Measurements from ENCODE around the gene C19orf12. TPM values are rescaled to one million over a fixed set of nuclear protein-coding genes. Genes with fewer than 3 reads are reported as not detected.

The C19orf12 gene
- total RNA-seq, 4 donors from 2014 or later, result 27.0 to 52.9 (median 38.9) TPM

- WGBS, result 88% methylated on average over 9 of the region's 10 CpGs
- no peak for DNase-seq (ENCODE audit: extremely low spot score)
- Histone ChIP-seq H3K9me3 (no peaks in the 10 kb centered on the region), H3K4me1 (no peaks in the 10 kb centered on the region), H3K4me3 (no peak overlapping the region), H3K36me3 (no peaks in the 10 kb centered on the region), H3K27ac (replicated peaks in 1 of 4) (no peak overlapping the region), H3K27me3 (peaks cover 0 to 28% (median 0%) of the 10 kb centered on the region in 4 donors)
- TF ChIP-seq, protein P1, sequence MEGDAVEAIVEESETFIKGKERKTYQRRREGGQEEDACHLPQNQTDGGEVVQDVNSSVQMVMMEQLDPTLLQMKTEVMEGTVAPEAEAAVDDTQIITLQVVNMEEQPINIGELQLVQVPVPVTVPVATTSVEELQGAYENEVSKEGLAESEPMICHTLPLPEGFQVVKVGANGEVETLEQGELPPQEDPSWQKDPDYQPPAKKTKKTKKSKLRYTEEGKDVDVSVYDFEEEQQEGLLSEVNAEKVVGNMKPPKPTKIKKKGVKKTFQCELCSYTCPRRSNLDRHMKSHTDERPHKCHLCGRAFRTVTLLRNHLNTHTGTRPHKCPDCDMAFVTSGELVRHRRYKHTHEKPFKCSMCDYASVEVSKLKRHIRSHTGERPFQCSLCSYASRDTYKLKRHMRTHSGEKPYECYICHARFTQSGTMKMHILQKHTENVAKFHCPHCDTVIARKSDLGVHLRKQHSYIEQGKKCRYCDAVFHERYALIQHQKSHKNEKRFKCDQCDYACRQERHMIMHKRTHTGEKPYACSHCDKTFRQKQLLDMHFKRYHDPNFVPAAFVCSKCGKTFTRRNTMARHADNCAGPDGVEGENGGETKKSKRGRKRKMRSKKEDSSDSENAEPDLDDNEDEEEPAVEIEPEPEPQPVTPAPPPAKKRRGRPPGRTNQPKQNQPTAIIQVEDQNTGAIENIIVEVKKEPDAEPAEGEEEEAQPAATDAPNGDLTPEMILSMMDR (IDR thresholded peaks at IDR 0.05), result no peak
- TF ChIP-seq POLR2AphosphoS5 (IDR thresholded peaks at IDR 0.05) (no peak), POLR2A (IDR thresholded peaks at IDR 0.05; ENCODE audit: low read depth) (no peak), EP300 (IDR thresholded peaks at IDR 0.05) (no peak)
- intact Hi-C loops (cut with DNase I), result no loop called here
Measured at GRCh38 chr19:29741226-29741625, 26.2 kb upstream of the C19orf12 start.

- intact Hi-C loops (cut with DNase I), result no loop called here
- 83% methylated on average over 7 of the region's 11 CpGs for WGBS
- no peak for TF ChIP-seq POLR2AphosphoS5 (IDR thresholded peaks at IDR 0.05)
- TF ChIP-seq EP300 (IDR thresholded peaks at IDR 0.05), result no peak
- TF ChIP-seq, protein P1 (IDR thresholded peaks at IDR 0.05), result no peak
- no peak for TF ChIP-seq POLR2A (IDR thresholded peaks at IDR 0.05; ENCODE audit: low read depth)
- no peaks in the 10 kb centered on the region for H3K4me1 ChIP-seq
- H3K27me3 ChIP-seq, result peaks cover 0 to 26% (median 0%) of the 10 kb centered on the region in 4 donors
- H3K9me3 ChIP-seq, result no peaks in the 10 kb centered on the region
- H3K4me3 ChIP-seq, result no peak overlapping the region
- no peak for DNase-seq (ENCODE audit: extremely low spot score)
- no peaks in the 10 kb centered on the region for H3K36me3 ChIP-seq
- no peak overlapping the region for H3K27ac ChIP-seq (replicated peaks in 1 of 4)
Measured at GRCh38 chr19:29737461-29738000, 22.5 kb upstream of the C19orf12 start.

- H3K27me3 ChIP-seq, result peaks cover 0 to 33% (median 0%) of the 10 kb centered on the region in 4 donors
- H3K4me1 ChIP-seq, result no peaks in the 10 kb centered on the region
- no peaks in the 10 kb centered on the region for H3K9me3 ChIP-seq
- no peak for DNase-seq (ENCODE audit: extremely low spot score)
- intact Hi-C loops (cut with DNase I), result no loop called here
- TF ChIP-seq EP300 (IDR thresholded peaks at IDR 0.05), result no peak
- no peak for TF ChIP-seq POLR2AphosphoS5 (IDR thresholded peaks at IDR 0.05)
- TF ChIP-seq POLR2A (IDR thresholded peaks at IDR 0.05; ENCODE audit: low read depth), result no peak
- TF ChIP-seq, protein P1 (IDR thresholded peaks at IDR 0.05), result no peak
- H3K4me3 ChIP-seq, result no peak overlapping the region
- H3K27ac ChIP-seq (replicated peaks in 1 of 4), result no peak overlapping the region
- 82% methylated on average over 5 of the region's 5 CpGs for WGBS
- no peaks in the 10 kb centered on the region for H3K36me3 ChIP-seq
Measured at GRCh38 chr19:29735829-29736228, 20.8 kb upstream of the C19orf12 start.

DNA sequence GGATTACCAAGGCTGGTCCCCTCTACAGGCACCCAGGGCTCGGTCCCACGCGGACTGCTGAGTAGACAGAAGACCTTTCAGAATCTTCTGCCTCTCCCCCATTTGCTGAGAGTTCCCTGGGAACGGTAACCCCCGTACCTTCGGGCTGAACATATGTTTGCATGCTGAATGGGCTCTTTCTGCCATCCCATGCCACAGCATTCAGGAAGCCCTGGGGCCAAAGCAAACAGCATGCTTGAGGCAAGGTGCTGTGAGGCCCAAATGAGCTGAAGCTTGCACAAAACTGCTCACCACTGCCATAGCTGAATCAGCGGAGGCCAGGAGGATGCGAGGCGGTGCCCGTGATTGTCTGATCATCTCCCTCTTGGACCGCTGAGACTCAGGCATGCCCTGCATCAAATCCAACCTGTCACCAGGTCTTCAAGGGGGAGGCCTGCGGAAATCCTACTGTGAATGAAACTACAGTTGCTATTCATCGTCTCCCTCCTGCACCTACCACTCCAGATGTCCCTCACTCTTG, 16.3 kb upstream of the C19orf12 start:
- Histone ChIP-seq H3K9me3 (no peaks in the 10 kb centered on the region), H3K4me1 (no peaks in the 10 kb centered on the region), H3K27me3 (peaks cover 0 to 55% (median 0%) of the 10 kb centered on the region in 4 donors), H3K36me3 (no peaks in the 10 kb centered on the region), H3K27ac (replicated peaks in 1 of 4) (no peak overlapping the region), H3K4me3 (no peak overlapping the region)
- TF ChIP-seq POLR2AphosphoS5 (IDR thresholded peaks at IDR 0.05), result no peak
- no peak for TF ChIP-seq EP300 (IDR thresholded peaks at IDR 0.05)
- TF ChIP-seq, protein P1 (IDR thresholded peaks at IDR 0.05), result no peak
- no peak for TF ChIP-seq POLR2A (IDR thresholded peaks at IDR 0.05; ENCODE audit: low read depth)
- intact Hi-C loops (cut with DNase I), result no loop called here
- WGBS, result 95% methylated on average over 13 of the region's 13 CpGs
- no peak for DNase-seq (ENCODE audit: extremely low spot score)

DNA sequence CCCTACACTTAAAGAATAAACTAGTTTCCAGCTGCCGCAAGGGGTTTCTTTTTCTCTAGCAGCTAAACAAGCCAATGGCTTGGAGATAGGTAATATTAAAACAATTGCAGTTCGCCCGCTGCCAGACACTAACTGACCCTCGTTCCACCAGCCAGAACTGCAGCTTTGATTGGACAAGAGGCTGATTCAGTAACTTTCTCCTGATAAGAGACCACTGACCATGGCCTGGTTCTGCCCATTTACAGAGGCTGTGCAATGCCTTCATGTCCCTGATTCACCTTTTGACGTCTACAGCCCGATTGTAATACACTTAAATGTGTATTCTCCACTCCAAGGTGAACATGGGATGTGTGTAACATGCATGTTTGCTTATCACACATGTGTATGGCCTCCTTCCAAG, 12.8 kb upstream of the C19orf12 start:
- H3K4me1 ChIP-seq, result peaks cover 11 to 13% (median 13%) of the 10 kb centered on the region in 4 donors
- no peaks in the 10 kb centered on the region for H3K9me3 ChIP-seq
- peaks cover 0 to 77% (median 2%) of the 10 kb centered on the region in 4 donors for H3K27me3 ChIP-seq
- WGBS, result 80% methylated on average over 6 of the region's 6 CpGs
- DNase-seq (ENCODE audit: extremely low spot score), result no peak
- no peak overlapping the region for H3K4me3 ChIP-seq
- intact Hi-C loops (cut with DNase I), result no loop called here
- no peak overlapping the region for H3K27ac ChIP-seq (replicated peaks in 1 of 4)
- TF ChIP-seq POLR2A (IDR thresholded peaks at IDR 0.05; ENCODE audit: low read depth) (no peak), EP300 (IDR thresholded peaks at IDR 0.05) (no peak), POLR2AphosphoS5 (IDR thresholded peaks at IDR 0.05) (no peak)
- TF ChIP-seq, protein P1 (IDR thresholded peaks at IDR 0.05), result no peak
- no peaks in the 10 kb centered on the region for H3K36me3 ChIP-seq

All from esophagus muscularis mucosa (tissue), 4 donors.